Neural crest cell (in vitro differentiated cells): Measurements from ENCODE around the gene COMMD9. TPM values are rescaled to one million over a fixed set of nuclear protein-coding genes. Genes with fewer than 3 reads are reported as not detected.
"Not testable (repeated sequence)": the region's sequence is repeated elsewhere in the genome, so short reads cannot be mapped to it uniquely, and the experiment has no call there.

Experiments used
- DNase-seq: peaks from one replicate; pipeline ENCODE4 v3.0.0; 2021; ENCODE audit warnings: low read depth, mixed read lengths, low spot score
- H3K27ac Mint-ChIP-seq: one replicate; pipeline ENCODE4 v1.8.0; 2021; ENCODE audit warnings: mild to moderate bottlenecking, mixed read lengths; ENCODE audit not compliant: unreplicated experiment
- H3K27me3 Mint-ChIP-seq: 2 replicates; pipeline ENCODE4 v1.8.0; 2021; ENCODE audit warnings: low read depth, mild to moderate bottlenecking, mixed read lengths
- H3K36me3 Mint-ChIP-seq: 2 replicates; pipeline ENCODE4 v1.8.0; 2021; ENCODE audit warnings: low read depth, mild to moderate bottlenecking, mixed read lengths
- H3K4me1 Mint-ChIP-seq: 2 replicates; pipeline ENCODE4 v1.8.0; 2021; ENCODE audit warnings: mixed read lengths
- H3K4me3 Mint-ChIP-seq: one replicate; pipeline ENCODE4 v1.8.0; 2021; ENCODE audit warnings: mild to moderate bottlenecking, mixed read lengths
- H3K9me3 Mint-ChIP-seq: 2 replicates; pipeline ENCODE4 v1.8.0; 2021; ENCODE audit warnings: mixed read lengths
- total RNA-seq: library from RNA; stranded (reverse); gene quantifications from 2 replicates; pipeline ENCODE4 v1.2.1, GENCODE V29; 2021
- TF ChIP-seq, protein P1 (sequence below): fragments of 200-600 bp; sonication (generic); conservative IDR thresholded peaks from 2 replicates; pipeline ENCODE4 v1.5.0; 2021; ENCODE audit warnings: antibody characterized with exemption, mild to moderate bottlenecking

COMMD9 gene
- total RNA-seq, 1 donor from 2014 or later: 77.4 TPM

GRCh38 chr11:36326524-36327419 is 37.5 kb upstream of the COMMD9 start:
- H3K9me3 Mint-ChIP-seq: no peaks in the 10 kb centered on the region
- no peaks in the 10 kb centered on the region for H3K27me3 Mint-ChIP-seq
- no peaks in the 10 kb centered on the region for H3K36me3 Mint-ChIP-seq
- no peak for DNase-seq
- H3K4me1 Mint-ChIP-seq: no peaks in the 10 kb centered on the region
- no peak overlapping the region for H3K27ac Mint-ChIP-seq
- TF ChIP-seq, protein P1, sequence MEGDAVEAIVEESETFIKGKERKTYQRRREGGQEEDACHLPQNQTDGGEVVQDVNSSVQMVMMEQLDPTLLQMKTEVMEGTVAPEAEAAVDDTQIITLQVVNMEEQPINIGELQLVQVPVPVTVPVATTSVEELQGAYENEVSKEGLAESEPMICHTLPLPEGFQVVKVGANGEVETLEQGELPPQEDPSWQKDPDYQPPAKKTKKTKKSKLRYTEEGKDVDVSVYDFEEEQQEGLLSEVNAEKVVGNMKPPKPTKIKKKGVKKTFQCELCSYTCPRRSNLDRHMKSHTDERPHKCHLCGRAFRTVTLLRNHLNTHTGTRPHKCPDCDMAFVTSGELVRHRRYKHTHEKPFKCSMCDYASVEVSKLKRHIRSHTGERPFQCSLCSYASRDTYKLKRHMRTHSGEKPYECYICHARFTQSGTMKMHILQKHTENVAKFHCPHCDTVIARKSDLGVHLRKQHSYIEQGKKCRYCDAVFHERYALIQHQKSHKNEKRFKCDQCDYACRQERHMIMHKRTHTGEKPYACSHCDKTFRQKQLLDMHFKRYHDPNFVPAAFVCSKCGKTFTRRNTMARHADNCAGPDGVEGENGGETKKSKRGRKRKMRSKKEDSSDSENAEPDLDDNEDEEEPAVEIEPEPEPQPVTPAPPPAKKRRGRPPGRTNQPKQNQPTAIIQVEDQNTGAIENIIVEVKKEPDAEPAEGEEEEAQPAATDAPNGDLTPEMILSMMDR: no peak
- no peak overlapping the region for H3K4me3 Mint-ChIP-seq

DNA sequence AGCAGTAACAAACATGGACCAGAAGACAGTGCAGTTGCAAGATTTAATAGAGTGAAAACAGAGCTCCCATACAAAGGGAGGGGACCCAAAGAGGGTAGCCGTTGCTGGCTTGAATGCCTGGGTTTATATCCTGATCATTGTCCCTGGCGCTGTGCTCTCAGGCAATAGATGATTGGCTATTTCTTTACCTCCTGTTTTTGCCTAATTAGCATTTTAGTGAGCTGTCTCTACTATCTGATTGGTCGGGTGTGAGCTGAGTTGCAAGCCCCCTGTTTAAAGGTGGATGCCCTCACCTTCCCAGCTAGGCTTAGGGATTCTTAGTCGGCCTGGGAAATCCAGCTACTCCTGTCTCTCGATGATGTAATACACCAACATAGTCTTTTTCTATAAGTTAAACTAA is 36.2 kb upstream of the COMMD9 start:
- not testable (repeated sequence) for H3K36me3 Mint-ChIP-seq, H3K27me3 Mint-ChIP-seq, H3K9me3 Mint-ChIP-seq, H3K4me3 Mint-ChIP-seq, DNase-seq, H3K4me1 Mint-ChIP-seq, H3K27ac Mint-ChIP-seq

DNA sequence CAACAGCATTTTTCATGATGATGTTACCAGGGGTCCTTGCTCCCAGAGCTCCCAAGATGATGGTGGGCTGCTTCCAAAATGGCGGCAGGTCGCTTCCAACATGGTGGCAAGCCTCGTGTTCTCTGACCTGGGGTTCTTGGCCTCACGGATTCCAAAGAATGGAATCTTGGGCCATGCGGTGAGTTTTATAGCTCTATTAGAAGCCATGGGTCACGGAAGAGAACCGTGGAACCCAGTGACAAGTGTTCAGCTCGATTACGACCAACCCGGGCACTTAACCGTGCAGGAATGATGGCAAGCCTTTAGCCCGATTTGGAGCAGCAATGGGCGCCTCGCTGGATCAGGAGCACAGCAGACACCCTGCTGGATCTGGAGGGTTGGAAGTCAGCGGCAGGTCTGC is 35.7 kb upstream of the COMMD9 start:
- not testable (repeated sequence) for H3K27ac Mint-ChIP-seq

GRCh38 chr11:36317992-36318391 is 28.8 kb upstream of the COMMD9 start:
- no peaks in the 10 kb centered on the region for H3K4me1 Mint-ChIP-seq
- no peaks in the 10 kb centered on the region for H3K36me3 Mint-ChIP-seq
- TF ChIP-seq, protein P1: no peak
- peaks cover 23% of the 10 kb centered on the region for H3K27me3 Mint-ChIP-seq
- H3K9me3 Mint-ChIP-seq: no peaks in the 10 kb centered on the region
- H3K4me3 Mint-ChIP-seq: no peak overlapping the region
- DNase-seq: no peak
- H3K27ac Mint-ChIP-seq: no peak overlapping the region

More for the DNA sequence above, 35.7 kb upstream of the COMMD9 start:
- H3K9me3 Mint-ChIP-seq, H3K36me3 Mint-ChIP-seq, DNase-seq, H3K4me3 Mint-ChIP-seq, H3K4me1 Mint-ChIP-seq, H3K27me3 Mint-ChIP-seq: not testable (repeated sequence)

DNA sequence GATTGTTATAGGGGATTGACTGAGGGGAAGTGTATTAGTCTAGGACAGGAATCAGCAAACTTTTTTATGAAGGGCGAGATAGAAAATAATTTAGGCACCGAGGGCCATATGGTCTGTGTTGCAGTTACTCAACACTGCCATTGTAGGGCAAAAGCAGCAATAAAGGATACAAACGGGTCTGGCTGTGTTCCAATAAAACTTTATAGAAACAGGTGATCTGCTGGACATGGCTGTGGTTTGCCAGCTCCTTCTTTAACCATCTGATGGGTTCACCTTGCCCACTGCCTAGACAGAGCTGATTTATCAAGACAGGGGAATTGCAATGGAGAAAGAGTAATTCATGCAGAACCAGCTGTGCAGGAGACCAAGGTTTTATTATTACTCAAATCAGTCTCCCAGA is 26.8 kb upstream of the COMMD9 start:
- Mint-ChIP-seq H3K4me3 (no peak overlapping the region), H3K36me3 (no peaks in the 10 kb centered on the region)
- TF ChIP-seq, protein P1: no peak

GRCh38 chr11:36314434-36314767 is 25.2 kb upstream of the COMMD9 start:
- no peak for DNase-seq
- no peak overlapping the region for H3K27ac Mint-ChIP-seq
- no peaks in the 10 kb centered on the region for H3K36me3 Mint-ChIP-seq
- no peak overlapping the region for H3K4me3 Mint-ChIP-seq
- H3K4me1 Mint-ChIP-seq: no peaks in the 10 kb centered on the region
- TF ChIP-seq, protein P1: no peak
- H3K27me3 Mint-ChIP-seq: peaks cover 34% of the 10 kb centered on the region
- H3K9me3 Mint-ChIP-seq: no peaks in the 10 kb centered on the region

More for the DNA sequence above, 26.8 kb upstream of the COMMD9 start:
- Mint-ChIP-seq H3K9me3 (no peaks in the 10 kb centered on the region), H3K4me1 (no peaks in the 10 kb centered on the region), H3K27me3 (peaks cover 34% of the 10 kb centered on the region), H3K27ac (no peak overlapping the region)
- no peak for DNase-seq
